KOPT-K1 (cell line): ENCODE measurements around the gene RUVBL2.

ENCODE experiments used
- H3K27ac ChIP-seq: fragments of 200-600 bp; sonication (generic); 2 replicates; pipeline ENCODE4 v1.5.1; 2016; ENCODE audit warnings: antibody characterized with exemption, mild to moderate bottlenecking, low read depth, low read length; ENCODE audit not compliant: poor library complexity, severe bottlenecking
- H3K36me3 ChIP-seq: fragments of 200-600 bp; sonication (generic); 2 replicates; pipeline ENCODE4 v1.5.1; 2017; ENCODE audit warnings: antibody characterized with exemption, mild to moderate bottlenecking, low read length, moderate library complexity; ENCODE audit not compliant: insufficient read depth
- H3K9me3 ChIP-seq: fragments of 200-600 bp; sonication (generic); 2 replicates; pipeline ENCODE4 v1.5.1; 2017; ENCODE audit warnings: antibody characterized with exemption, low read length, mild to moderate bottlenecking; ENCODE audit not compliant: insufficient read depth, poor library complexity, severe bottlenecking

RUVBL2 gene

GRCh38 chr19:48993175-48994034, at the start of gene RUVBL2, which contains the start of gene GYS1:
Gene RUVBL2 (plus strand): TSS chr19:48993887. CDS start chr19:48993912, 25 bp downstream.
Gene GYS1 (minus strand): TSS chr19:48993309. CDS start chr19:48993112, 197 bp downstream.
- Histone ChIP-seq H3K27ac (peak within 1 kb of the TSS; percentile 89), H3K9me3 (no peaks in the 10 kb centered on the region), H3K36me3 (peaks cover 15% of the 10 kb centered on the region; the same call in 1 of the 2 replicates)

GRCh38 chr19:48945415-48945814, 48.3 kb upstream of the RUVBL2 start:
- H3K36me3 ChIP-seq = no peaks in the 10 kb centered on the region
- H3K27ac ChIP-seq = no peak overlapping the region
- peaks cover 39% of the 10 kb centered on the region for H3K9me3 ChIP-seq

DNA sequence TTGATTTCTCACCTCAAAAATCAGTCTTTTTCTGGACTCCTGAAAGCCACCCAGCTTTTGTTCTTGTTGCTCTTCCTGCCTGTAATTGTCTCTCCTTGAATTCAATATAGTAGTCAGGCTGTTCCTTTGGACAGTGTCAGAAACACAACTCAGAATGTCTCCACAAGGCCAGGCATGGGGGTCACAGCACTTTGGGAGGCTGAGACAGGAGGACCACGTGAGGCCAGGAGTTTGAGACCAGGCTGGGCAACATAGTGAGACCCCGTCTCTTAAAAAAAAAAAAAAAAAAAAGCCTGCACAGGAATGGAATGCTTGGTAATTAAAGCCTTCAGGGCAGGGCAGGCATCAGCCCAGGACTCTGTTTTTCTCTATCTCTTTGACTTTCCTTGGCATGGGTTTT, 47.9 kb upstream of the RUVBL2 start:
- H3K27ac ChIP-seq = no peak overlapping the region
- no peaks in the 10 kb centered on the region for H3K36me3 ChIP-seq
- peaks cover 35% of the 10 kb centered on the region for H3K9me3 ChIP-seq

- Histone ChIP-seq H3K9me3 (peaks cover 28% of the 10 kb centered on the region), H3K27ac (no peak overlapping the region), H3K36me3 (no peaks in the 10 kb centered on the region)
Observed at GRCh38 chr19:48946463-48947257, 47.0 kb upstream of the RUVBL2 start.

DNA sequence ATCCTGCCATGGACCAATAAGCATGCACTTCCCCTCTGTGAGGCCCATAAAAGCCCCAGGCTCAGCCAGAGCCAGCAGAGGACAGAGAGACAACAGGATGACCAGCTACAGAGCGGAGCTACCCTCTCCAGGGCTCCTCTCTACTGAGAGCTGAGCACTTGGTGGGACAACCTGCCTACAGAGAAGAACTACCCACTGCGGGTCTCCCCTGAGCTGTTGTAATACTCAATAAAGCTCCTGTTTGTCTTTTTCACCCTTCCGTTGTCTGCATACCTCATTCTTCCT, 46.5 kb upstream of the RUVBL2 start:
- H3K36me3 ChIP-seq = no peaks in the 10 kb centered on the region
- H3K9me3 ChIP-seq = peaks cover 28% of the 10 kb centered on the region
- H3K27ac ChIP-seq = no peak overlapping the region

DNA sequence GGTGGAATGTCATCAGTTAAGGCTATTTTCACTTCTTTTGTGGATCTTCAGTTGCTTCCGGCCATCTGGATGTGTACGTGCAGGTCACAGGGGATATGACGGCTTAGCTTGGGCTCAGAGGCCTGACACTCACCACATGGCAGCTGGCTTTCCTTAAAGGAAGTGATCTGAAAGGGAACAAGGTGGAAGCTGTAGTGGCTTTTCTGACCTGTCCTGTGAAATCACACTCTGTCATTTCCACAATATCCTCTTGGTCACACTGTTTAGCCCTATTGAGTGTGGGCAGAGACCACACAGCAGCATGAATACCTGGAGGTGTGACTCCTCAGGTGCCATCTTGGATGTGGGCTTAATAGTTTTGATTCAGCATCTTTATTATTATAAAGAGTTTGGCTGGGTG, 43.5 kb upstream of the RUVBL2 start:
- Histone ChIP-seq H3K27ac (no peak overlapping the region), H3K36me3 (no peaks in the 10 kb centered on the region), H3K9me3 (peaks cover 28% of the 10 kb centered on the region)

DNA sequence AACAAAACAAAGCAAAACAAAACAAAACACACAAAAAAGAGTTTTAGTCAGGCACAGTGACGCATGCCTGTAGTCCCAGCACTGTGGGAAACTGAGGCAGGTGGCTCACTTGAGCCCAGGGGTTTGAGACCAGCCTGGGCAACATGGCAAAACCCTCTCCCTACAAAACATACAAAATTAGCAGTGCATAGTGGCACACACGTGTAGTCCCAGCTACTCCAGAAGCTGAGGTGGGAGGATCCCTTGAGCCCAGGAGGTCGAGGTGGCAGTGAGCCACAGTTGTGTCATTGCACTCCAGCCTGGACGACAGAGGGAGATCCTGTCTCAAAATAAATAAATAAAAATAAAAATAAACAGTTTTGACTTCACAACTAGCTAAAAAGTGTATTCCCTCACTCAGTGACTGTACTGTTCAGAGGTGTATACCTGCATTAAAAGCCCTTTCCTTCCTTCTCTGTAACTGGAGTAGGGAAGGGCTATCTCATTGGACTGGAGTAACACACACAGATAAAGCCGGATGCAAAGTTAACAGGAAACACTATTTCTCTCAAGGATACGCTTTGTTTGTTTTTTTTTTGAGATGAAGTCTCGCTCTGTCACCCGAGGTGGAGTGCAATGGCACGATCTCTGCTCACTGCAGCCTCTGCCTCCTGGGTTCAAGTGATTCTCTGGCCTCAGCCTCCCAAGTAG, 42.7 kb upstream of the RUVBL2 start:
- Histone ChIP-seq H3K36me3 (peaks cover 2% of the 10 kb centered on the region; the same call in 1 of the 2 replicates), H3K27ac (no peak overlapping the region), H3K9me3 (peaks cover 25% of the 10 kb centered on the region)

DNA sequence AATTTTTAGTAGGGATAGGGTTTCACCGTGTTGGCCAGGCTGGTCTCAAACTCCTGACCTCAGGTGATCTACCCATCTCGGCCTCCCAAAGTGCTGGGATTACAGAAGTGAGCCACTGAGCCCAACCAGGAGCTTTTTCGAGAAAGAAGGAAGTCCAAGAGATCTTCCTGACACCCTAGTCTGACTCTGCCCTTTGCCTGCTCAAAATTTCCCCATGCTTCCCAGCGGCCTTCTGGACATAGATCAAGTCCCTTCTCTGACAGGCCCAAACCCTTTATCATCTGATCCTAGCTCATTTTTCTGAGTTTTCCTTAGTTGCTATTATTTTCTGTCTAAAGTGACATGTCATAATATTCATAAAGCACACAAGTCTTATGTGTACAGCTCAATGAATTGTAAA, 40.5 kb upstream of the RUVBL2 start:
- Histone ChIP-seq H3K36me3 (peaks cover 16% of the 10 kb centered on the region), H3K9me3 (peaks cover 3% of the 10 kb centered on the region), H3K27ac (no peak overlapping the region)

GRCh38 chr19:48953990-48954594, 39.6 kb upstream of the RUVBL2 start:
- peak overlapping the region; percentile 88 for H3K27ac ChIP-seq
- peaks cover 22% of the 10 kb centered on the region for H3K36me3 ChIP-seq
- H3K9me3 ChIP-seq = no peaks in the 10 kb centered on the region

DNA sequence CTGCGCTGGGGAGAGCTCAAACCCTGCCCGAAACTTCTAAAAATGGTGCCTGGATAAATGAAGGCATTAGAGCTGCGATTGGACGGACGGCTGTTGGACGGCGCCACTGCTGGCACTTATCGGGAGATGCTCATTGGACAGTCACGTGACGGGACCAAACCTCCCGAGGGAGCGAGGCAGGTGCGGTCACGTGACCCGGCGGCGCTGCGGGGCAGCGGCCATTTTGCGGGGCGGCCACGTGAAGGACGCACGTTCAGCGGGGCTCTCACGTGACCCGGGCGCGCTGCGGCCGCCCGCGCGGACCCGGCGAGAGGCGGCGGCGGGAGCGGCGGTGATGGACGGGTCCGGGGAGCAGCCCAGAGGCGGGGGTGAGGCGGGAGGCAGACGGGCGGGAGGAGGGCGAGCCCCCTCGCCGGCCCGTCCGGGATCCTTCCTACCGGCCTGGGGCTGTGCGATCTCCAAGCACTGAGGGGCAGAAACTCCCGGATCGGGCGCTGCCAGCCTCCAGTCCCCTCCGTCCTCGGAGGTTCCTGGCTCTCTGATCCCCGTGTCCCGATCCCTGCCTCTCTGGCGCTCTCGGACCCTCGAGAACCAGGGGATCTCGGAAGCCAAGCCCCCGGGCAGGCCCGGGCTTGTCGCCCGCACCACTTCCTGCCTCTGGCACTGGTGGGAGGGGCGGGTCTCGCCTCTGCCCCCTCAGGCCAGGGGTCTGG, 38.9 kb upstream of the RUVBL2 start, which contains the start of gene BAX:
TSS of gene BAX (plus strand) at position 281 of the 713 bp plus-strand sequence. CDS start at position 335, 54 bp downstream.
- Histone ChIP-seq H3K9me3 (no peaks in the 10 kb centered on the region), H3K36me3 (peaks cover 22% of the 10 kb centered on the region), H3K27ac (peak within 1 kb of the TSS; percentile 88)

DNA sequence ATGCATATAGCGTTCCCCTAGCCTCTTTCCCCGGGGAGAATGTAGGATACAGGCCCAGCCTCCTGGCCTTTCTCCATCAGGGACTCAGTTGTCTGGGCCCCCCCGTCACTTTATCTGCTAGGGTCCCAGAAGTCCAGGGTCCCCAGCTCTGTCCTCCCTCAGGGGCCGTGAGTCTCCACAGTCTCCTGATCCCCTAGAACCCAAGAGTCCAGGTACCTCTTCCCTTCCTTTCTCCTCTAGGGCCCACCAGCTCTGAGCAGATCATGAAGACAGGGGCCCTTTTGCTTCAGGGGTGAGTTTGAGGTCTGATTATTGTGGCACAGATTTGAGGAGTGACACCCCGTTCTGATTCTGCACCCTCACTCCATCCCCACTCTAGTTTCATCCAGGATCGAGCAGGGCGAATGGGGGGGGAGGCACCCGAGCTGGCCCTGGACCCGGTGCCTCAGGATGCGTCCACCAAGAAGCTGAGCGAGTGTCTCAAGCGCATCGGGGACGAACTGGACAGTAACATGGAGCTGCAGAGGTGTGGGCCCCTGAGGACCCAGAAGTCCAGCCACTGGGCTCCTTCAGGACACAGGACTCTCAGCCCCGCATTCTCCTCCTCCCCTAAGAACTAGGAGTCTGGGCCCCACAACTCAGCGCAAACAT, 38.3 kb upstream of the RUVBL2 start:
- H3K36me3 ChIP-seq = peaks cover 22% of the 10 kb centered on the region
- peak overlapping the region; percentile 88 for H3K27ac ChIP-seq
- no peaks in the 10 kb centered on the region for H3K9me3 ChIP-seq

DNA sequence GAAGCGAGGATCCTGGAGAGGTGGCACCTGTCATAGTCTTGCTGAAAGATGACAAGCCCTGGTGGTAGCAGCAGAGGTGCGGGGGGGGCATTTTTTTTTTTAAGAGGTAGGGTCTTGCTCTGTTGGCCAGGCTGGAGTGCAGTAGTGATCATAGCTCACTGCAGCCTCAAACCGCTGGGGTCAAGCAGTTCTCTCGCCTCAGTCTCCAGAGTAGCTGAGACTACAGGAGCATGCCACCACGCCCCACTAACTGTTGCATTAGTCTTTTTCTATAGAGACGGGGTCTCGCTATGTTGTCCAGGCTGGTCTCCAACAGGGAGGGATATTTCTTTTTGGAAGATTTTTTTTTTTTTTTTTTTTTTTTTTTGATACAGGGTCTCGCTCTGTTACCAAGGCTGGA, 35.7 kb upstream of the RUVBL2 start:
- H3K36me3 ChIP-seq = peaks cover 30% of the 10 kb centered on the region
- H3K9me3 ChIP-seq = no peaks in the 10 kb centered on the region
- H3K27ac ChIP-seq = no peak overlapping the region

GRCh38 chr19:48959341-48960239, 34.1 kb upstream of the RUVBL2 start:
- Histone ChIP-seq H3K27ac (no peak overlapping the region), H3K36me3 (peaks cover 30% of the 10 kb centered on the region), H3K9me3 (no peaks in the 10 kb centered on the region)
